ENCODE results near the gene CENPF. TPM values are rescaled to one million over a fixed set of nuclear protein-coding genes. Genes with fewer than 3 reads are reported as not detected.
A peak's percentile ranks its signal among the peaks of the same experiment; 100 is the strongest.

The CENPF gene
- total RNA-seq, 5 donors from 2014 or later (not counting 1 experiment from before 2014, with no cell fraction given): 3.1 to 6.7 (median 4.1) TPM

- H3K27ac Mint-ChIP-seq: no peak overlapping the region
- CTCF ChIA-PET: interaction anchor here in 1 of 2 donors (0.5 kb wide), 1 partner anchor 17 kb away, joined by 3 read pairs; no protein-coding TSS in a partner anchor
- POLR2A ChIA-PET: interaction anchor here in 1 of 2 donors (0.6 kb wide), 1 partner anchor 25 kb away, joined by 3 read pairs; no protein-coding TSS in a partner anchor
Observed at GRCh38 chr1:214615109-214615508, 12.1 kb downstream of the CENPF start.

DNA sequence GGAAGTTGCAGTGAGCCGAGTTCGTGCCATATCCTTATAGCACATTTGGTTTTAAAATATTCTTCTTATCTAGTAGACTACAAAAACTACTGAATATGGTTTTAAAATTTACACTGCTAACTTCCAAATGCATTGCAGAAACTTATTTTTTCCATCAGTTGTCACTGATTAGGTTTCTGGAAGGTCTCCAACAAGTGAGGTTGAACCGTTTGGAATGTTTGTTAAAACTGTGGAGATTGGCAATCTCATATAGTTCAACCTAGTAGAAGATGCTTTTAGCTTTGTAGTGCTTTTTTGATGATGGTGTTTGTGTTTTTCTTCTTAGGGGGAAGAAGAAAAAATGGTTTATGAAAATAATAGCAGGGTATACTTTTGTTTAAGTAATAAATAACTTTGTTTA lies 12.9 kb downstream of the CENPF start:
- Mint-ChIP-seq H3K4me3 (no peak overlapping the region), H3K27ac (no peak overlapping the region)

More at GRCh38 chr1:214615109-214615508, 12.1 kb downstream of the CENPF start:
- peaks cover 2 to 4% of the 10 kb centered on the region in 2 experiments for H3K4me1 ChIP-seq (ENCODE audit: control insufficient read depth in 1 of 2, extremely low read depth in 1 of 2, insufficient read depth in 2 of 2, low read length in 2 of 2)
- no peaks in the 10 kb centered on the region for H3K9me3 ChIP-seq
- Mint-ChIP-seq H3K36me3 (no peaks in the 10 kb centered on the region), H3K27me3 (no peaks in the 10 kb centered on the region), H3K4me3 (no peak overlapping the region), H3K9me3 (no peaks in the 10 kb centered on the region), H3K4me1 (peaks cover 9 to 28% (median 15%) of the 10 kb centered on the region in 3 donors)
- ATAC-seq (replicated peaks in 1 of 4) (no peak), DNase-seq (no peak)
- no peak overlapping the region for H3K27ac ChIP-seq (ENCODE audit: low read length)
- 93% methylated on average over 3 of the region's 6 CpGs for WGBS (ENCODE audit: insufficient coverage)
- no peaks in the 10 kb centered on the region for H3K36me3 ChIP-seq (ENCODE audit: control insufficient read depth in 2 of 2, extremely low read depth in 1 of 2, insufficient read depth in 1 of 2, low read length in 1 of 2)
- H3K4me3 ChIP-seq (ENCODE audit: control insufficient read depth in 1 of 2, extremely low read depth in 1 of 2, low read length in 1 of 2): no peak overlapping the region
- no peaks in the 10 kb centered on the region for H3K27me3 ChIP-seq (replicated peaks in 1 of 2; ENCODE audit: control insufficient read depth in 2 of 2, extremely low read depth in 1 of 2, insufficient read depth in 2 of 2, low read length in 1 of 2)

GRCh38 chr1:214617246-214617645 lies 14.3 kb downstream of the CENPF start:
- no peaks in the 10 kb centered on the region for H3K27me3 Mint-ChIP-seq
- DNase-seq (no peak), ATAC-seq (replicated peaks in 1 of 4) (peak in 2 of 4 experiments; percentile 44 to 50)
- no peaks in the 10 kb centered on the region for H3K36me3 Mint-ChIP-seq
- H3K4me1 Mint-ChIP-seq: peaks cover 9 to 26% (median 15%) of the 10 kb centered on the region in 3 donors
- no peak overlapping the region for H3K27ac ChIP-seq (ENCODE audit: low read length)
- H3K36me3 ChIP-seq (ENCODE audit: control insufficient read depth in 2 of 2, extremely low read depth in 1 of 2, insufficient read depth in 1 of 2, low read length in 1 of 2): no peaks in the 10 kb centered on the region
- ChIA-PET CTCF (interaction anchor here in 1 of 2 donors (0.7 to 1.2 kb wide), 2 partner anchors 12 to 19 kb away, joined by 3 read pairs; no protein-coding TSS in a partner anchor), POLR2A (interaction anchor here in 1 of 2 donors (0.6 kb wide), 1 partner anchor 43 kb away, joined by 3 read pairs; no protein-coding TSS in a partner anchor)
- H3K4me1 ChIP-seq (ENCODE audit: control insufficient read depth in 1 of 2, extremely low read depth in 1 of 2, insufficient read depth in 2 of 2, low read length in 2 of 2): peaks cover 2 to 4% of the 10 kb centered on the region in 2 experiments
- no peaks in the 10 kb centered on the region for H3K9me3 Mint-ChIP-seq
- no peaks in the 10 kb centered on the region for H3K27me3 ChIP-seq (replicated peaks in 1 of 2; ENCODE audit: control insufficient read depth in 2 of 2, extremely low read depth in 1 of 2, insufficient read depth in 2 of 2, low read length in 1 of 2)
- 100% methylated on average over 1 of the region's 4 CpGs for WGBS (ENCODE audit: insufficient coverage)
- H3K9me3 ChIP-seq: no peaks in the 10 kb centered on the region
- peak overlapping the region; percentile 61 to 82 for H3K27ac Mint-ChIP-seq
- H3K4me3 Mint-ChIP-seq: peak overlapping the region; percentile 25 to 52 (median 34)
- no peak overlapping the region for H3K4me3 ChIP-seq (ENCODE audit: control insufficient read depth in 1 of 2, extremely low read depth in 1 of 2, low read length in 1 of 2)

More for the DNA sequence above, 12.9 kb downstream of the CENPF start:
- DNase-seq (no peak), ATAC-seq (replicated peaks in 1 of 4) (no peak)
- Mint-ChIP-seq H3K27me3 (no peaks in the 10 kb centered on the region), H3K9me3 (no peaks in the 10 kb centered on the region), H3K4me1 (peaks cover 9 to 26% (median 15%) of the 10 kb centered on the region in 3 donors), H3K36me3 (no peaks in the 10 kb centered on the region)
- H3K36me3 ChIP-seq (ENCODE audit: control insufficient read depth in 2 of 2, extremely low read depth in 1 of 2, insufficient read depth in 1 of 2, low read length in 1 of 2): no peaks in the 10 kb centered on the region
- no peak overlapping the region for H3K4me3 ChIP-seq (ENCODE audit: control insufficient read depth in 1 of 2, extremely low read depth in 1 of 2, low read length in 1 of 2)
- POLR2A ChIA-PET: interaction anchor here in 1 of 2 donors (0.6 kb wide), 1 partner anchor 25 kb away, joined by 3 read pairs; no protein-coding TSS in a partner anchor
- H3K4me1 ChIP-seq (ENCODE audit: control insufficient read depth in 1 of 2, extremely low read depth in 1 of 2, insufficient read depth in 2 of 2, low read length in 2 of 2): peaks cover 2 to 4% of the 10 kb centered on the region in 2 experiments
- no peak overlapping the region for H3K27ac ChIP-seq (ENCODE audit: low read length)
- WGBS (ENCODE audit: insufficient coverage): no CpG with 5 or more reads among the region's 3 CpGs
- no peaks in the 10 kb centered on the region for H3K27me3 ChIP-seq (replicated peaks in 1 of 2; ENCODE audit: control insufficient read depth in 2 of 2, extremely low read depth in 1 of 2, insufficient read depth in 2 of 2, low read length in 1 of 2)
- CTCF ChIA-PET: interaction anchor here in 1 of 2 donors (0.5 kb wide), 1 partner anchor 17 kb away, joined by 3 read pairs; no protein-coding TSS in a partner anchor
- no peaks in the 10 kb centered on the region for H3K9me3 ChIP-seq

DNA sequence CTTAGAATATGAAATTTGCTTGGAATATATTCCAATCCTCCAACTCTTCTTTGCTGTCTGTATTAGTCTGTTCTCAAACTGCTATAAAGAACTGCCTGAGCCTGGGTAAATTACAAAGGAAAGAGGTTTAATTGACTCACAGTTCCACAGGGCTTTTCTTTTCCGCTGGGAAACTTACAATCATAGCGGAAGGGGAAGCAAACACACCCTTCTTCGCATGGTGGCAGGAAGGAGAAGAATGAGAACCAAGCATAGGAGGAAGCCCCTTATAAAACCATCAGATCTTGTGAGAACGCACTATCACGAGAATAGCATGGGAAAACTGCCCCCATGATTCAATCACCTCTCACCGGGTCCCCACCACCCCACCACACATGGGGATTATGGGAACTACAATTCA lies 14.8 kb downstream of the CENPF start:
- Mint-ChIP-seq H3K27ac (peak overlapping the region in 1 of 2 donors; percentile 1), H3K4me3 (no peak overlapping the region), H3K9me3 (no peaks in the 10 kb centered on the region), H3K4me1 (peaks cover 9 to 26% (median 15%) of the 10 kb centered on the region in 3 donors), H3K27me3 (no peaks in the 10 kb centered on the region), H3K36me3 (no peaks in the 10 kb centered on the region)
- no peaks in the 10 kb centered on the region for H3K36me3 ChIP-seq (ENCODE audit: control insufficient read depth in 2 of 2, extremely low read depth in 1 of 2, insufficient read depth in 1 of 2, low read length in 1 of 2)
- H3K4me1 ChIP-seq (ENCODE audit: control insufficient read depth in 1 of 2, extremely low read depth in 1 of 2, insufficient read depth in 2 of 2, low read length in 2 of 2): peaks cover 2 to 4% of the 10 kb centered on the region in 2 experiments
- no peak for DNase-seq
- no peak overlapping the region for H3K27ac ChIP-seq (ENCODE audit: low read length)
- no peaks in the 10 kb centered on the region for H3K27me3 ChIP-seq (replicated peaks in 1 of 2; ENCODE audit: control insufficient read depth in 2 of 2, extremely low read depth in 1 of 2, insufficient read depth in 2 of 2, low read length in 1 of 2)
- no peaks in the 10 kb centered on the region for H3K9me3 ChIP-seq
- no peak overlapping the region for H3K4me3 ChIP-seq (ENCODE audit: control insufficient read depth in 1 of 2, extremely low read depth in 1 of 2, low read length in 1 of 2)
- CTCF ChIA-PET: interaction anchor here in 1 of 2 donors (0.7 kb wide), 1 partner anchor 18 kb away, joined by 3 read pairs; no protein-coding TSS in a partner anchor
- 100% methylated on average over 1 of the region's 6 CpGs for WGBS (ENCODE audit: insufficient coverage)
- POLR2A ChIA-PET: no interaction called here
- no peak for ATAC-seq (replicated peaks in 1 of 4)

- no peaks in the 10 kb centered on the region for H3K9me3 ChIP-seq
- CTCF ChIA-PET: interaction anchor here in 1 of 2 donors (0.5 kb wide), 1 partner anchor 16 kb away, joined by 3 read pairs; no protein-coding TSS in a partner anchor
- H3K4me3 ChIP-seq (ENCODE audit: control insufficient read depth in 1 of 2, extremely low read depth in 1 of 2, low read length in 1 of 2): no peak overlapping the region
- no peaks in the 10 kb centered on the region for H3K36me3 Mint-ChIP-seq
- no peaks in the 10 kb centered on the region for H3K27me3 ChIP-seq (replicated peaks in 1 of 2; ENCODE audit: control insufficient read depth in 2 of 2, extremely low read depth in 1 of 2, insufficient read depth in 2 of 2, low read length in 1 of 2)
- H3K27ac Mint-ChIP-seq: no peak overlapping the region
- peaks cover 9 to 17% (median 15%) of the 10 kb centered on the region in 3 donors for H3K4me1 Mint-ChIP-seq
- H3K4me3 Mint-ChIP-seq: no peak overlapping the region
- POLR2A ChIA-PET: no interaction called here
- no peaks in the 10 kb centered on the region for H3K36me3 ChIP-seq (ENCODE audit: control insufficient read depth in 2 of 2, extremely low read depth in 1 of 2, insufficient read depth in 1 of 2, low read length in 1 of 2)
- no peak for DNase-seq
- H3K27me3 Mint-ChIP-seq: no peaks in the 10 kb centered on the region
- H3K9me3 Mint-ChIP-seq: no peaks in the 10 kb centered on the region
- no peak for ATAC-seq (replicated peaks in 1 of 4)
- H3K27ac ChIP-seq (ENCODE audit: low read length): no peak overlapping the region
- H3K4me1 ChIP-seq (ENCODE audit: control insufficient read depth in 1 of 2, extremely low read depth in 1 of 2, insufficient read depth in 2 of 2, low read length in 2 of 2): peaks cover 2 to 4% of the 10 kb centered on the region in 2 experiments
- WGBS (ENCODE audit: insufficient coverage): 93% methylated on average over 2 of the region's 2 CpGs
Observed at GRCh38 chr1:214621236-214621635, 18.2 kb downstream of the CENPF start.

DNA sequence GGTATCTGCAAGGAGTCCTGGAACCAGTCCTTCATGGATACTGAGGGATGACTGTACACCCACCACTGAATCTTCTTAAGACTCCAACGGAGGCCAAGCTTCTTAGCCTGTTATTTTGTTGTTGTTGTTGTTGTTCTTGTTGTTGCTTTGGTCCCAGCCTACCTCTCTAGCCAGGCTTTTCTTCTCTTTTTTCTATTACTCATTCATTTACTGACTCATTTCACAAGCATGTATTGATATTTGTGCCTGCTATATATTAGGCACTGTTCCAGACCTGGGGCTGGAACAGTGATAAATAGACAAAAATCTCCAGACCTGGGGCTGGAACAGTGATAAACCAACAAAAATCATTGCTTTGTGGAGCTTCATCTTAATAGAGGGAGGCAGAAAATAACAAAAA lies 20.4 kb downstream of the CENPF start:
- Mint-ChIP-seq H3K27ac (no peak overlapping the region), H3K4me3 (no peak overlapping the region), H3K36me3 (no peaks in the 10 kb centered on the region), H3K9me3 (no peaks in the 10 kb centered on the region), H3K27me3 (no peaks in the 10 kb centered on the region), H3K4me1 (peaks cover 0 to 4% (median 3%) of the 10 kb centered on the region in 3 donors)
- Histone ChIP-seq H3K27ac (ENCODE audit: low read length) (no peak overlapping the region), H3K4me1 (ENCODE audit: control insufficient read depth in 1 of 2, extremely low read depth in 1 of 2, insufficient read depth in 2 of 2, low read length in 2 of 2) (peaks cover 0 to 2% of the 10 kb centered on the region in 2 experiments), H3K36me3 (ENCODE audit: control insufficient read depth in 2 of 2, extremely low read depth in 1 of 2, insufficient read depth in 1 of 2, low read length in 1 of 2) (no peaks in the 10 kb centered on the region), H3K9me3 (no peaks in the 10 kb centered on the region), H3K4me3 (ENCODE audit: control insufficient read depth in 1 of 2, extremely low read depth in 1 of 2, low read length in 1 of 2) (no peak overlapping the region), H3K27me3 (replicated peaks in 1 of 2; ENCODE audit: control insufficient read depth in 2 of 2, extremely low read depth in 1 of 2, insufficient read depth in 2 of 2, low read length in 1 of 2) (no peaks in the 10 kb centered on the region)
- WGBS (ENCODE audit: insufficient coverage): no CpG with 5 or more reads among the region's 1 CpG
- ChIA-PET CTCF (interaction anchor here in 1 of 2 donors (1.6 kb wide), 1 partner anchor 15 kb away, joined by 5 read pairs; no protein-coding TSS in a partner anchor), POLR2A (interaction anchor here in 1 of 2 donors (0.7 kb wide), 1 partner anchor 904 kb away, joined by 3 read pairs; no protein-coding TSS in a partner anchor)
- no peak for ATAC-seq (replicated peaks in 1 of 4)
- DNase-seq: no peak

Measured in T-cell (primary cell).